COR-L47 (cell line): ENCODE data around the gene YOD1.
A peak's percentile ranks its signal among the peaks of the same experiment; 100 is the strongest.

Source experiments
- DNase-seq: peaks from one replicate; lab custom pipeline; 2025; lab: John Stamatoyannopoulos, UW

Gene YOD1

DNA sequence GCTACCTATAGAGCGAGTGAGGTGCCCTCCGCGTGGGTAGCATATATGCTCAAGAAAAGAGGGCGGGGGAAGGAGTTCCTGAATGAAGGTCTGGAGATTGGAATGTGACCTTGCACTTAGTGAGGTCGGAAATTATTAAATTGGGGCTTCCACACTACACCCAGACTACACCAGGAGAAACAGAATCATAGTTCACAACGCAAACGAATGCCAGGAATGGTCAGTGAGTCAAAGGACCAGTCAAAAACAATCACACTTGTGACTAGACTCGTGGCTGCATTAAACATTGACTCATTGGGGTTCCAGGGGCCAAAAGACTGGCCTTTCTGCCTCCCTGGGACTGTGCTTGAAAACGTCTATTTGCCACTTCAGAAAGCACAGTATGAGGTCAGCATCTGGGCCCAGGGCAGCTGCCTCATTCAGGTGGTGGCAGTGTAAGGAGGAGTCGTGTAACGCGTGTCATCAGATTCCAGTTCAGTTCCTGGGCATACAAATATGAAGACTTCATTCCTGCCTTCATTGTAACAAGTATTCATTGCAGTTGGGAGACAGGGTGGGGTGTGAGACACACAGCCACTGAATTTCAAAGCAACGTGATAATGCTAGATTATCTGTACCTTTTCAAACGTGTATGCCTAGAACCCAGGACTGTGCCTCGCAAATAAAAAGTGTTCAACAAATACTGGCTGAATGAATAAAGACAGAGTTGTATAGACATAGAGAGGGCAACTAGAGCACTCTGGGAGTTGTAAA is at the start of gene YOD1:
Gene YOD1, minus strand, starts transcription at position 18 of the 753 bp plus-strand sequence. CDS start 178 bp downstream, outside the sequence.
- DNase-seq: no peak

DNA sequence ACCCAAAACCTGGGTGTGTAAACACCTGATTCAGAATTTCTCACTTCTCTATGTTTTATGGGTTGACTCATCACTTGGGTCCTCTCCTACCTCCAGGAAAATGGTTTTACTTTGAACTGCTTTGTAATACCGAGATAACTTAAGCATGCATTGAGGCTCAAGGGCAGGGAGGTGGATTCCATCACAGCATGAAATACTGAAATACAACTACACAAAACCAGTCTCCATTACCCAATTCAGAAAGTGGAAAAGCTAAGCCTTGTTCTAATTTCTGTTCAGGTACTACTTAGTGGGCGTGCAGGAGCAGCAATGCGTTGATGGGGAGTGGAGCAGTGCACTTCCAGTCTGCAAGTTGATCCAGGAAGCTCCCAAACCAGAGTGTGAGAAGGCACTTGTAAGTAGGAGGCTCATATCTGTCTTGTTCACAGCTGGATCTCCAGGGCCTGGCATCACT is 46.9 kb upstream of the YOD1 start:
- DNase-seq: no peak

DNA sequence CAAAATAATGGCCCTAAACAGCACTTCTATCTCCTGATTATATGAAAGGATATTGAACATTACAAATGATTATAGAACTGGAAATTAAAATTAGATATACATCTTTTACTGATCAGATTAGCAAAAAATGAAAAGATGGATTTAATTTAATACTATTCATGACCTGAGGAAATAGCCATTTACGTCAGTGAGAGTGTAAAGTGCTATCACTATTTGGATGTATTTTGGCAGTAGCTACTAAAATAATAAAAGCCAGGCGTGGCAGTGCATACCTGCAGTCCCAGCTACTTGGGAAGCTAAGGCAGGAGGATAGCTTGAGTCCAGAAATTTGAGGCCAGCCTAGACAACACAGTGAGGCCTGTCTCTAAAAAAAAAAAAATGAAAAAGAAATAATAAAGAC is 42.9 kb upstream of the YOD1 start:
- DNase-seq: no peak

DNA sequence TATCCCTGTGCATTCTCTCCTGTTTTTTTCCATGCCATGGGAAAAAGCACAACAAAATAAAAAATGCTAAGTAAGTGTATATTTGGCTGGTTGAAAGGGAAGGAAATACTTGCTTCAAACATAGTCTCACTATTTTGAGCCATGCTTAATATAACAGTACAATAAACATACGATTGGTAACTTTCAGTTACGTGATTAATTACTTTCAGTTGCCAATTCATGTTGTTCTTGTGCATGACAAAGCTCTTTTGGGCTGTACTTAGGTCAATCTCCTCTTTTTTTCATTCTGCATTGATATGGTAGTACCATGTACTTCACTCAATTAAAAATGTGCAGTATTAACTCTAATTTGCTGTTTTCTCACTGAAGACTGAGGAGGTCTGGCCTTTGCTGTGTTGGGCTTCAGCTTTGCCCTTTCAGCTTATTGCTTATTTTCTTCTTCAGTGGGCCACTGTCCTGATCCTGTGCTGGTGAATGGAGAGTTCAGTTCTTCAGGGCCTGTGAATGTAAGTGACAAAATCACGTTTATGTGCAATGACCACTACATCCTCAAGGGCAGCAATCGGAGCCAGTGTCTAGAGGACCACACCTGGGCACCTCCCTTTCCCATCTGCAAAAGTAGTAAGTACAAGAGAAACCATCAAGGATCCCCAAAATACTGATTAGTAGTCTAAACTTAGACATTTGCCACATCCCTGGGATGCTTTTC is 40.3 kb upstream of the YOD1 start:
- DNase-seq: no peak

DNA sequence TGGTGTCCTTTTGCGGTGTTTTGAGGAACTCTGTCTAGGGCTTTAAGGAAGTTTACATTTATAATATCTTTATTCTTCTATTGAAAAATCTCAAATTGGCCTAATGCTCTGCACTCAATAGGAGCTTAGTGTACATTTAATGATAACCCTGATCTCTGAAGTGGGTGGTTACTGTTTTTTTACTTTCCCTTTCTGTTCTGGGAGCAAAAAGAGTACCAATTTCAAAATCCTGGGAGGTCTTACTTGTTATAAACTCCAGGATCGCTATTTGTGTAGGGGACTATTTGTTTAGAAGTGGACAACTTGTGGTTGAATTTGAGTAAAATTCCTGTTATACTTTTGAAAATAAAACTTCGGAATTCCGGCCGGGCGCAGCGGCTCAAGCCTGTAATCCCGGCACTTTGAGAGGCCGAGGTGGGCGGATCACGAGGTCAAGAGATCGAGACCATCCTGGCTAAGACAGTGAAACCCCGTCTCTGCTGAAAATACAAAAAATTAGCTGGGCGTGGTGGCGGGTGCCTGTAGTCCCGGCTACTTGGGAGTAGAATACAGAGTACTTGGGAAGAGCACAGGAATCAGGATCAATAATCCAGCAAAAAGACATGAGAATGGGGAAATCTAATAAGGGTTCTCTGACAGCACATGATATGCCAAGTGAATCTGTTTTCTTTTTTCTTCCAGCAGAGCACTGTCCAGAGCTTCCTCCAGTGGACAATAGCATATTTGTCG is 38.8 kb upstream of the YOD1 start:
- DNase-seq: no peak

DNA sequence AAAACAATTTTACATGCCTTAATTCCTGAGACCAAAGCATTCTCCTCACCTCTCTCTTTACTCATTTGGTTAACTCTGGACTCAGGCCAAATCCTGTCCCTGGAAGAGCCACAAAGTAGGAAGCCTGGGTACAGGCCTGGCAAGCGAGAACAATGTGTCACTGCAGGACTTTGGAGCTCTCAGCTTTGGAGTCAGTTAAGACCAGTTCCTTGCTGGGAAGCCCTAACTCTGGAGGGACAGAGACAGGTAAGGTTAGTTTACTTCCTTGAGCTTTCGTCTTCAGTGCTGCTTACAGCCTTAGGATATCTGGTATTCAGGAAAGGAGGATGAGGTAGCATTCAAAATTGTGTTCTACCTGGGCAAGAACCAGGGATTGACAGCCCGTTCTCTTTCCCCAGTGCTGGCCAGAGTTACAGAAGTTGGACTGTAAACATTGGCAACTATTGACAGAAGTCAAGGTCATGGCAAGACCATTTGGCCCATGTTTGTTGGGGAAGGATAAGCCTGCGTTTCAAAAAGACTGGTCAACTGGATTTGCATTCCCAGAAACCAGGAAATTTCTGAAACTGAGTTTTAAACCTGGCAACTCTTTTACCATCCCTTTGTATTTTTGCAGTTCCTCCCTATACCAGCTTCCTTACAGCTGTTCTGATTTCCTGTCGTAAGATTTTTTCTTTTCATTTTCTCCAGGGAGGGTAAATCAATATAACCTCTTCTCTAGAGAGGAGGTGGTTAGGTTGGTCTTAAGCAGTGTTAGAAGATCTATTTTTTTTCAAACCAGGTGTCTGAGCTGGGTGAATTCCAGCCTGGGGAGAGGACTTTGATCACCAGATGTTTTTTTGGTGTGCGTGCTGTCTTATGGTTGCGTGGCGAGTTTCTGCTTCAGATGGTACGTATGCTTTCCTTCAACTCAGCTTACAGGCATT is 38.0 kb upstream of the YOD1 start, which contains the start of gene C4BPB:
Gene C4BPB, plus strand, starts transcription at position 160 of the 926 bp plus-strand sequence. Its CDS starts 672 bp downstream, at position 832.
- no peak for DNase-seq

DNA sequence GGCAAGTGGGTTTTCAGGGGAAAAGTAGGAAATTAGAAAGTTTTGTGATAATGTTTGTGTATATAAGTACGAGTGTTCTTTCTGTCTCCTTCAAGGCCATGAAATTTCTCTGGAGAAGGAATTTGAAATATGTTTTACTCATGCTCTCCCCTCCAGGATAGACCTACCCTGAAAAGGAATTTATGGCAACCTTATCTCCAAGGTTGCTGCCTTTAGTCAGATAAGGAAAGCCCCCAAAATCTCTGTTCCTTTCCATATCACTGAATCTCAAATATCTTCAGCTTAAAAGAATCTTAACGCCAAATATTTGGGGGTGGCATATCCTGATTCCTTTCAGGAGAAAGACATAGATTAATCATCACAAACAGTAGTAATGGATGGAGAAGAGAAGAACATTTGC is 37.2 kb upstream of the YOD1 start:
- DNase-seq: no peak

DNA sequence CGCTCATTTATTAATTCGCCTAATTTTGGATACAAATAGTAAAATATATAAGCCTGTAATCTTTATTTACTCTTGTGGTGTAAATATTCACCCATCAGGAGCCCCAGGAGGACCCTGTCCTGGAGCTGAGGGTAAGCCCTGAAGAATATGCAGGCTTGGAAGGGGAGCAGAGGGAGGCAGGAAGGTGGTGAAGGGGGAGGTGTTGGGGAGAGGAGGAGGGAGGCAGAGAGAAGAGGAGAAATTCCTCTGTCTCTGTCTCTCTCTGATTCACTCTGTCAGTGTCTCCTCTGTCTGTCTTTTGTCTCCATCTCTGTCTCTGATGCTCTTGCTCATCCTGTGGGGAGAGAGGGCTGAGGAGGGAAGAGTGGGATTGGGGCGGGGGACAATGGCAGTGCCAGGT is 34.9 kb upstream of the YOD1 start:
- DNase-seq: no peak

DNA sequence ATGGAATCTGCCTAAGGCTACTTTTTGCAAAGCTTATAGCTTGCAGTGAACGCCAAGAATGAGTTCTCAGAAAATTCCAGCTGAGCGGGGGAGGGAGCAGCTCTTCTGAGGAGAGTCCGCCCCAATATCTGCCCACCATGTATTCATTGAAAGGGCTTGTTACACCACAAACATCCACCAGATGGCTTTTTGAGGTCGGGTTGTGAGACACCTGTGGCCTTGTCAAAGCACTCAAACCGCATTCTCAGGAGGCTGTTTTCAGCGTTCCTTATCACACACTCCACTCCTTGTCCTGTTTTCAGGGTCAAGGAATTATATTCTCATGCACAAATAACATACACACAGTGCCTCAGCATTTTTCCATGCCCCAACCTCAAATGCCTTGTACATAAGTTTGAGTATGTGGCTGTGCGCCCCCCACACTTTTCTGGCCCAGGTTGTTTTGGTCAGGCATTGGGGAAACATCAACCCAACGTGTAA is 33.7 kb upstream of the YOD1 start:
- DNase-seq: peak; percentile 55

DNA sequence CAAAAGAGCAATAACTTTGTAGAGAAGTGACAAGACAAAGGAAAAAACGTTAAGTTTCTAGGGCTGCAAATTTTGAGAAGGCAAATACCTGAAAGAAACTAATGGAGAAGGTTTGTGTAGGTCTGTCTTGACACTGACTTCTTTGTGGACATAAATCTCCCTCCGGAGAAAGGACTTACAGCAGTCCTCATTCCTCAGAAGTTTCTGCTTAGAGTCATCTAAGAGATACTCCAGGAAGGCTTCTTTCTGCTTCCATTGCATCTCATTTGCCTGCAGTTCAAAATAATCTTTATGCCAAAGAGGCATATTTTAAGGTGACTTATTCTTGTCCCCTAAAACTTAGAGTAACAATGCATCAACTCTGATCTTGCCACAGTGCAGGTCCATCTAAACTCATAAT is 33.2 kb upstream of the YOD1 start:
- DNase-seq: no peak

DNA sequence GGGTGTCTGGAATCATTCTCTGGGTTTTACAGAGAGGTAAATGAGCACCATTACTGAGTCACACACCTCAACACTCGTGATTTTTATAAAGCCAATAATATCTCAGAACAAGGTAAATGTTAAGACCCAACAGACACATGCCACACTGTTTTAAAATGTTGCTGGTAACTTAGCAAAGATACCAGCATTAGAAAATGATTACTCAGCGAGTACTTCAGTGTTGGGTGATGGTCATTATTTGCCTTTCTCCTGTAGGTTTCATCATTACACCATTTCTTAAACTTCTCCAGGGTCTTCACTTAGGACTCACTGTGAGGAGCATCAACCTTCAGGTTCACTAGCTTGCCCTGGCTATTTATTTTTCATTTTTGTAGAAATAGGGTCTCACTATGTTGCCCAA is 30.8 kb upstream of the YOD1 start:
- DNase-seq: no peak

DNA sequence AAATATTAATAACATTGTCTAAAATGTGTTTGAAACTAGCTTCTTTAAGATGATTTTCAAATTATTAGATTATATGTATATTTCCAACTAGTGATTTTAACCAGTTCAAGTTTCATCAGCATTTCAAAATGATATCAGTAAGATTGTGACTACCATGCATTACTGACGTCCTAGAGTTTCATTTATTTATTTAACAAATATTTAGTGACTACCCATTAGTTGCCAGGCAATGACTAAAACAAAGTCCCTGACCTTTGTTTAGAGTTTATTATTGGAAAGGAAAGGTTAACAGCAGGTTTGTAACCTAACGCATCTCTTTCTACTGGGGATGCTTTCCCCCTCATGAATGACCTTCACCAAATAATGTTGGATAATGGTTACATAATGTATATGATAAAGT is 30.1 kb upstream of the YOD1 start:
- no peak for DNase-seq

DNA sequence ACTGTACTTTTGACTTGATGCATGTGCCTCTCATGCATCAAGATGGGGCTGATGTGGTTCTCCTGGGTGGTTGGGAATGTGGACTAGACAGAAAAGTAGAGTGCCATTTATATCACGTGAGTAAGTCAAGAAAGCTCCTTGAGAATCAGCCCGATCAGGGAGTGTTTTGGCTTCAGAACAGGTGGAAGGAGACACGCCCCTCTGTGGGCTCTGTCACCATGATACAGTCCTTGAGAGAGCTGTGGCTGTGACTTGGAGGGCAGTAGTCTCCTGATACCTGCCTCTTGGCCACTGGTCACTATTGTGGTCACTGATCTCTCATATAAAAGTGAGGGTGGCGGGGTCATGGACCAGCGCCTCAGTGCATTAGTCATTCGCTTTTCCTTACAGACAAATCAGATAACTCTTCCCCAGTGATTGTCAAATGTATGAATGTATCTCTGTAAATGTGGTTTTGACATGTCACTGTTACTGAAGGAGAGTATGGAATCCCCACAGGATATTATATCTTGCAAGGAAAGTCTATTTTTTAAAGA is 28.8 kb upstream of the YOD1 start:
- no peak for DNase-seq

DNA sequence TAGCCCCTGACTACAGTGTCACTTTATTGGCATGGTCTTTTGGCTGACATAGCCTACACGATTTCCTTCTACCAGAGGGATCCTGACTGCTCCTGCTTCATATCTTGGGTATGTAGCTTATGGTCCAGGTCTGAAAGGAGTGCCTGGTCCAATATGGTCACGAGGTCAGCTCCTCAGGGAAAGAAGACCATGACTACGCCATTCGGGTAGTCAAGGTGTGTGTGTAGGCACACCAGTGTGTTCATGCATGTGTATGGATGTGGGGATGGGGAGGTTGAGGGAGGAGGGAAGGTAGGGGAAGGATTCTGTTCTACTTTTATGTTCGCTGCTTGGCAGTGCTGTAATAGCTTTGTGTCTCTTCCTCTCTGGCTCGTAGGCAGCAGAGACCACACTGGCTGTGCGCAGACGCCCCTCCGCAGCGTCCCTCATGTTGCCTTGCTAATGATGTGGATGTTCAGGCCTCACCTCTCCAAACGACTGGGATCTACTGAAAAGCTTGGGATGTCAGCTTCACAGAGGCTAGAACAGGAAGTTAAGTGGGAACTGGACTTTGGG is 27.6 kb upstream of the YOD1 start:
- DNase-seq: no peak

DNA sequence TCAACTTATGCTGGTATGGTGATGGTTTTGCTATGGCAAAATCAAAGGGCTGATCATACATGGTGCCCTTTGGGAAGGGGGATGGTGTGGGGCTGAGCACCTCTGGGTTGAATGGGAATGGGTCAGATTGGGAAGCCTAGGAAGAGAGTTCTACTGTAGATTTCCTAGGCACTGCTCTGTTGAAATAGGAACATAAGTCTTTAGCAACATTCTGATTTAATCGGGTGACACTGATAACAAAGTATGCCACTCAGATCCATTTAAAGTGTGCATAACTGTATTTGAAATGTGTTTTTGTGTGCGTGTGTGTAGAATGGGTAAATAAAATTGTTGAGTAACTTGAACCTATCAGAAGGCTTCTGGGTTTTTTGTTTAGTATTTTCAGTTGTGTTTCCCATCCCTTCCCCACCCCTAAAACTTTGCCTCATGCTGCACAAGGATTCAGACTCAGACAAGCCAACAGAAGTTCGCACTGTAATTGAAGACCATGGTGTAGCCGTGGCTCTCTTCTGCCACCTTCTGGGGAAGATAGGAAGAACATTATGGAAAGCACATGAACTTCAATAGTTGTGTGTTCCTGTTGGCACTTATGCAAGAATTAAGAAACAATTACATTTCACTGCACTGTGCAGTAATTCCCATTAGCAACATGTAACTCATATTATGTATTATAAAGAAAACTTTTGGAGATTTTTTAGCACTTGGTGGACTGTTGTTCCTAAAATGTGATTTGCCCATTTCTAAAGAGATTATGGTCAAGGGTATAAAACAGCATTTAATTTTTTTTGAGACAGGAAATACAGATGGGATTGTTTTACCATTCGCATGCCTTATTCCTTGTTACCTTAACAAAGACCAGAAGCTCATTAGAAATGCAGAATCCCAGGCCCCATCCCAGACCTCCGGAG is 26.7 kb upstream of the YOD1 start:
- DNase-seq: peak; percentile 23

DNA sequence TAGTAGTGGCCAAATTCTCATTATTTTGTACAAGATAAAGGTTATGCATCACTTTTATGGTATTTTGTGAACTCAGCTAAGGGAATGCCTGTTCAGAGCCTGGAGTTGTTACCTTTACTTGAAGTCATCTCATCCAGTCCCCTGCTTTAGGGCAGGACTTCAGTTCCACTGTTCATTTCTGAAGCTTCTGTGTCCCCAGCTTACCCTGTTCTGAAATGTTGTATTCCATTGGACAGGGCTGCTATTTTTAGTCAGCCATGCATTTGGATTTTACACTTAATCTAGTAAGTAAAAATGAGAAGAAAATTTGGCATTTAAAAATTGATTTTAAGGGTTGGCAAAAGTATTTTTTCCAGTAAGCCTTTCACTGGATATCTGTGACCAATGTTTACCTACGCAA is 26.0 kb upstream of the YOD1 start:
- DNase-seq: no peak

DNA sequence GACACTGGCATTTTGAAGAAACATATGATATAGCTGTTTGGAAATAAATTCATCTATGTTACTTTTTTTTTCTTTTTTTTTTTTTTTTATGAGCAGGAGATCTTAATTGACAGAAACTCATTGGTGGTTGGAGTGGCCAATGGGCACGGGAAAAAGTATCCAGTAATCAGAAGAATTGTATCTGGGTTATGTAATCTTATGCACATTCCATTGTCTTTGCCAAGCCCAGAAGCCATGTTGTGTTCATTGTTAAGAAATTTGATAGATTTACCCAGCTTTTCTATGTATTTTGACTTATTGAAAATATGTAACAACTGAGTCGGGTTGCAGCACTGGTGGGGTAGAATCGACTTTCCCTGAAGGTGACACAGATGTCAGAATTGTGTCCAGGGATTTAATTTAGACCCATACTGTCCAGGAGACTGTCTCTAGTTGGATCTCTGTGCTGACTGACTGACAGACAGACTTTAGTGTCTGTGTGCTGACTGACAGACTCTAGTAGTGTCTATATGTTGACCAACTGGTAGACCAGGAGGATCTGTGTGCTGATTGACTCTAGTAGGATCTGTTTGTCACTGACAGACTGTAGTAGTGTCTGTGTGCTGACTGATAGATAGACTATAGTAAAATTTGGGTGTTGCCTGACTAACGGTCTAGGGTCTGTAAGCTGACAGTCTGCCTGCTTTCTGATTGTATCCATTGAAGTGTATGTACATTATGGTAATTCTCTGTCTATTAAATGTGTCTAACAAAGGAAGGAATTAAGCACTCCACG is 25.4 kb upstream of the YOD1 start:
- DNase-seq: no peak

DNA sequence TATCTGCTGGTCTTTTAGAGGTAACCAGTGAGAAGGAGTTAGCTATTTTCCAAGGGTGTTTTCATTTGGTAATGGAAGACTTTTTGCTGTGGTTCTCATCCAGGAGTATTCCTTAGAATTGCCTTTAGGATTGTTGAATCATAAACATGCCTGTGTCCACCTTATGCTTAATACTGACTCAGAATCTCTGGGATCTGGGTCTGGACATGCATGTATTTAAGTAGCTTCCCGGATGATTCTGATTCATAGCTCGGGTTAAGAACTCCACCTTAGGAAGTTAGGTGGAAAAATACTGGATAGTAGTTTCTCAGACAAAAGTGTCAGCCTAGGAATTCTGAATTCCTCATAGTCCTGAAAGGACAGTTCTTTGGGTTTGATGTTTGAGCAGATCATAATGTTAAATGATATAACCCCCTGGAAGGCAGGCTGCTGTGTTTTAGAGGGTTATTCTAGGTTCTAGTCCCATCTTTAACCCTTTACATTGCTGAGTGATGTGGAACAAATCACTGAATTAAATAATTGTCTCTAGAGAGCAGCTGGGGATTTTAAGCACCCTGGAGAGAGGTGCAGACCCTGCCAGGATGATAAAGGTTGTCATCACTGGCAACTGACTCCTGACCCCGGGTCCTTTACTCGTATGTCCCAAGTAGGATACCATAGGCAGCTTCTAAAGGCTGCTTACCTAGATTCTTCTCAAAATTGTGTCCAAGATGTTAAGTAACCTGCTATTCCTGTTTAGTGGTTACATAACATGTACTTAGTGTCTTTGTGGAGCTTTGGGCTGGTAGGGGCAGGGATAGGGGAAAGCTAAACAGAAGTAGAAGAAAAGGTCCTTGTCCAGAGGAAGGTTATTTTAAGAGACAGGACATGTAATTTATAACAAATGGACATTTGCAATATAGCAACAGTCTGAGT is 23.2 kb upstream of the YOD1 start:
- DNase-seq: no peak
